Measurements from ENCODE around the gene LRRC75A. TPM values are rescaled to one million over a fixed set of nuclear protein-coding genes. Genes with fewer than 3 reads are reported as not detected.

Gene LRRC75A
- total and polyA plus RNA-seq, 2 of the 8 experiments (the other 6 are each of a cell fraction or from before 2014, with no cell fraction given): 9.7 to 9.9 TPM

GRCh38 chr17:16448490-16448889, 43.5 kb downstream of the LRRC75A start:
- Histone ChIP-seq H2BK120ac (replicated peaks; ENCODE audit: low read depth, low read length) (no peak overlapping the region), H3K23ac (ENCODE audit: insufficient read length) (no peak overlapping the region), H3K23me2 (ENCODE audit: low read depth, low read length) (no peaks in the 10 kb centered on the region), H3K4ac (replicated peaks; ENCODE audit: insufficient read length, low read depth, low read length) (no peak overlapping the region), H2AK5ac (ENCODE audit: low read depth, low read length) (no peak overlapping the region), H3K79me1 (ENCODE audit: low read depth, low read length) (peaks cover 3% of the 10 kb centered on the region; the same call in 1 of the 2 replicates), H3K9me3 (ENCODE audit: insufficient read depth in 2 of 2, low read depth in 1 of 2, low read length in 1 of 2) (no peaks in the 10 kb centered on the region), H3K4me2 (ENCODE audit: insufficient read depth in 1 of 2, low read depth in 2 of 2, low read length in 2 of 2) (no peak overlapping the region), H3K9ac (replicated peaks in 1 of 4; ENCODE audit: extremely low read depth in 1 of 4, low read depth in 3 of 4, low read length in 3 of 4) (no peak overlapping the region), H3K27ac (ENCODE audit: low read depth, low read length) (no peak overlapping the region), H2BK12ac (ENCODE audit: low read depth, low read length) (no peak overlapping the region), H4K20me1 (replicated peaks in 1 of 2; ENCODE audit: control insufficient read depth in 1 of 2, insufficient read depth in 2 of 2, low read length in 2 of 2) (peaks cover 5 to 28% of the 10 kb centered on the region in 2 experiments), H3K79me2 (ENCODE audit: control insufficient read depth in 1 of 2, insufficient read depth in 2 of 2, low read length in 2 of 2) (no peaks in the 10 kb centered on the region), H4K5ac (ENCODE audit: insufficient read length, low read depth, low read length) (no peak overlapping the region), H3K4me1 (replicated peaks in 1 of 4; ENCODE audit: control insufficient read depth in 3 of 4, insufficient read depth in 4 of 4, low read length in 3 of 4) (peaks cover 0 to 3% (median 1%) of the 10 kb centered on the region in 4 experiments; a peak in 3 of 7 replicates), H3K27me3 (replicated peaks in 1 of 4; ENCODE audit: control insufficient read depth in 3 of 4, extremely low read depth in 1 of 4, insufficient read depth in 3 of 4, low read length in 3 of 4) (no peaks in the 10 kb centered on the region), H3K36me3 (ENCODE audit: control insufficient read depth in 2 of 4, insufficient read depth in 4 of 4, low read length in 3 of 4) (peaks cover 4 to 40% (median 9%) of the 10 kb centered on the region in 4 experiments; a peak in 6 of 8 replicates), H4K91ac (replicated peaks; ENCODE audit: insufficient read length, low read length) (no peak overlapping the region), H2BK15ac (ENCODE audit: low read length) (no peak overlapping the region), H2AFZ (ENCODE audit: low read length) (no peak overlapping the region), H3K14ac (ENCODE audit: insufficient read length) (no peak overlapping the region), H3K18ac (ENCODE audit: extremely low read depth, low read length) (no peak overlapping the region), H2BK5ac (ENCODE audit: low read depth, low read length) (no peak overlapping the region; the same call in 1 of the 2 replicates), H4K8ac (ENCODE audit: extremely low read depth, insufficient read depth, low read length) (no peak overlapping the region), H2BK20ac (ENCODE audit: low read length) (no peak overlapping the region), H3K4me3 (ENCODE audit: extremely low read depth in 1 of 4, insufficient read depth in 2 of 4, low read depth in 3 of 4, low read length in 4 of 4) (no peak overlapping the region), H3K56ac (replicated peaks; ENCODE audit: insufficient read length, low read depth, low read length) (no peak overlapping the region)
- DNase-seq (ENCODE audit: low read depth in 1 of 2, low spot score in 2 of 2) (no peak), FAIRE-seq (no peak)
- ChIA-PET CTCF (ENCODE audit: partially characterized antibody) (interaction anchor here (0.7 to 36.9 kb wide), 4 partner anchors 15 to 73 kb away, joined by 3 to 941 read pairs (median 4); partner anchors contain the start of gene UBB), POLR2A (ENCODE audit: partially characterized antibody) (interaction anchor here (1.1 to 17.6 kb wide), 3 partner anchors 7 to 68 kb away, joined by 3 to 204 read pairs (median 6); partner anchors contain the start of gene UBB)
- 87% methylated on average over 6 of the region's 6 CpGs; no CpG with 5 or more reads in 1 of the 2 experiments for WGBS, 2 experiments (ENCODE audit: extremely low coverage in 1 of 2, insufficient coverage in 1 of 2, insufficient read length in 1 of 2, insufficient replicate concordance in 2 of 2, low coverage in 1 of 2, low lambda C conversion rate in 2 of 2, missing lambda C conversion rate in 1 of 2)
- TF ChIP-seq EZH2 (IDR thresholded peaks at IDR 0.05; ENCODE audit: low read depth, low read length, severe bottlenecking) (no peak), NRF1 (IDR thresholded peaks at IDR 0.05; ENCODE audit: low read depth, low read length) (no peak), MAX (IDR thresholded peaks at IDR 0.05) (no peak), SP1 (IDR thresholded peaks at IDR 0.05; ENCODE audit: low read depth, low read length) (no peak), CTBP2 (IDR thresholded peaks at IDR 0.05; ENCODE audit: borderline replicate concordance, insufficient read depth, insufficient read length, low read length) (no peak), SIRT6 (IDR thresholded peaks at IDR 0.05; ENCODE audit: low read length) (no peak), TBP (IDR thresholded peaks at IDR 0.05; ENCODE audit: low read depth, low read length) (no peak), HDAC6 (IDR thresholded peaks at IDR 0.05; ENCODE audit: low read depth, low read length) (no peak), KDM1A (IDR thresholded peaks at IDR 0.05; ENCODE audit: borderline replicate concordance, low read length) (no peak), JUND (IDR thresholded peaks at IDR 0.05; ENCODE audit: low read length) (no peak), E2F6 (IDR thresholded peaks at IDR 0.05) (no peak), TAF7 (optimal IDR thresholded peaks at IDR 0.05; ENCODE audit: borderline replicate concordance, low read depth, low read length) (no peak), CREB1 (IDR thresholded peaks at IDR 0.05) (no peak), EGR1 (IDR thresholded peaks at IDR 0.05; ENCODE audit: borderline replicate concordance, low read depth, low read length) (no peak)

Data from H1 (cell line).